GM12891 (cell line): ENCODE data around the gene MYH14.

ENCODE experiments used
- DNase-seq: peaks from one replicate; pipeline ENCODE4 v3.0.0; 2011; ENCODE audit warnings: low spot score; ENCODE audit not compliant: insufficient read length
- FAIRE-seq: peaks from 2 replicates; lab custom pipeline; 2011; peaks lifted over from hg19 to GRCh38; lab: Jason Lieb, UNC
- PAX5 ChIP-seq: IDR thresholded peaks from 2 replicates; pipeline ENCODE4 v1.6.1; 2011; ENCODE audit warnings: low read length, moderate library complexity, mild to moderate bottlenecking; ENCODE audit not compliant: insufficient read depth, severe bottlenecking
- POLR2A ChIP-seq: IDR thresholded peaks from 2 replicates; pipeline ENCODE4 v1.6.1; 2011; ENCODE audit warnings: low read depth, low read length, control low read depth
- POLR2AphosphoS5 ChIP-seq: IDR thresholded peaks from 2 replicates; pipeline ENCODE4 v1.6.1; 2011; ENCODE audit warnings: low read depth, low read length, control low read depth
- POU2F2 ChIP-seq: IDR thresholded peaks from 2 replicates; pipeline ENCODE4 v1.6.1; 2011; ENCODE audit warnings: low read depth, mild to moderate bottlenecking, control low read depth, low read length, moderate library complexity
- SPI1 ChIP-seq: IDR thresholded peaks from 2 replicates; pipeline ENCODE4 v1.6.1; 2011; ENCODE audit warnings: low read depth, low read length, control low read depth
- TAF1 ChIP-seq: IDR thresholded peaks from 2 replicates; pipeline ENCODE4 v1.6.1; 2011; ENCODE audit warnings: low read depth, low read length, control low read depth

Gene MYH14

DNA sequence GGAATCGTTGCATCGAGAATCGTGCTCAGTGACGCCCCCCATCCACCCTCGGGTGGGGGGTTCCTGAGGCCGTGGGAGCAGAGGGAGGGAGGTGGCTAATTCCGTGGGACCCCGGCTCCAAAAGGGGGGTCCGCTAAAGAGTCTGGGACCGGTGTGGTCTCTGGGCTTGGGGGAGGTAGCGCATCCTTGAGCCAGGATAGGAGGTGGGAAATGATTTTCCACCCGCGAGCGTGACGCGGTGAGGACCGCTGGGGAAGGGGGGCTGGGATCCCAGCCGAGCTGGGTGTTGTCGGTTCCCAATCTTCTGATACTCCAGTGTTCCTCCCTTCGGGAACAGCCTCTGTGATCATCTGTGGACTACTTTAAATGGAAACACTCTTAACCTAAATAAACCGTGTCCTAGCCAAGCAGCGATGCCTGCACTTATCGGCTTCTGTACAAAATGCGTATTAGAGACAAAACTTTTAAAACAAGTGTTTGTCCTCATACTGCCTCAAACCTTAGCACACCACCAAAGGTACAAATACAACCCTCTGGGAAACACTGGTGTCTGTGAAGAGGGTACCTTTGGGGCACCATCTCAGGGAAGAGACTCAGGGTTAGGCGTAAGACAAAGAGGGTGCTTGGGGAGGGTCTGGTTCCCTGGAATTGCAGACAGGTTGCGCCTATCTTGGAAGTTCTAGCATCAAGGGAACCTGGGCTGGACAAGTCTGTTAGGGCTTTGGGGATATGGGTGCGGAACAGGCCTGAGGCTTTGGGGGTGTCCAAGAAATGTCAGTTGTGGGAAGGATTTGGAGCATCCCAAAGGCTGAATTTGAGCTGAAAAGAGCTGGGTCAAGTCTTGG, 109.8 kb downstream of the MYH14 start:
- FAIRE-seq = no peak
- no peak for DNase-seq
- TF ChIP-seq POU2F2 (no peak), POLR2AphosphoS5 (no peak), TAF1 (no peak), PAX5 (no peak), SPI1 (no peak)

DNA sequence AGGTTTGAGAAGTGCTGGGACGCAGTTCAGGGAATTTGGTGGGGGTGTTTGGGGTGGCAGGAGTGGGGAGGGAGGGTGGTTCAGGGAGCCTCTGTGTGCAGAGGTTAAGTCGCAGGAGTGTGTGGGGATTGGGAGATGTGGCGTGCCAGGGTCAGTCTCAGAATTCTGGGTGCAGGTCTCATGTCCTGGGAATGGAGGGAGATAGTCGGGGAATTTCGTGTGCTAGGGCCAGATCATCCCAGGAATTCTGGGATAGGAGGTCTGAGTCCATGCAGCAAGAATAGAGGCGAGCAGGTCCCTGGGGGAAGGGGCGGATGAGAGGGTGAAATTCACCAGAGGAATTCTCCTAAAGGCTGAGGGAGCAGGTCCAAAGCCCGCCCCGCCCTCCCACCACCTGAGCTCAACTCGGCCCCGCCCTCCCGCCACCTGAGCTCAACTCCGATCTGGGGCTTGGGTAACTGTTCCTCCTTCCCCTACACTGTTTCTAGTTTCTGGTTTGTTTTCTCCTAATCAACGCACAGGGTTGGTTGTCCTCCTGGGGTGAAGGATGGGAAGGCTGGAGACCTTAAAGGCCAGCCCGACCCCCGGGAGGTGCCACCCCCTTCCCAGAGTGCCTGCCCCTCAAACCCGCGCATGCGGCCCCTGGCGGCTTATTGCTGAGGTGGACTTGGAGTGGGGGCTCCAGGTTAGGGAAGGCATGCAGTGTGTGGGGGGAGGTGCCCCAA, 110.6 kb downstream of the MYH14 start:
- DNase-seq = no peak
- no peak for FAIRE-seq

GRCh38 chr19:50314724-50315708, 111.6 kb downstream of the MYH14 start:
- FAIRE-seq (no peak), DNase-seq (no peak)
- no peak for TF ChIP-seq POU2F2

More for the DNA sequence above, 110.6 kb downstream of the MYH14 start:
- TF ChIP-seq POU2F2 = no peak
- TF ChIP-seq TAF1 = no peak
- no peak for TF ChIP-seq SPI1
- TF ChIP-seq PAX5 = no peak
- no peak for TF ChIP-seq POLR2A
- no peak for TF ChIP-seq POLR2AphosphoS5

GRCh38 chr19:50315773-50316448, 112.5 kb downstream of the MYH14 start:
- peak; percentile 59 for DNase-seq
- TF ChIP-seq POLR2AphosphoS5 (no peak), POU2F2 (no peak), SPI1 (0 out of 2 replicates have a peak, but pooled peaks have one; percentile 20), TAF1 (no peak)
- FAIRE-seq = no peak

DNA sequence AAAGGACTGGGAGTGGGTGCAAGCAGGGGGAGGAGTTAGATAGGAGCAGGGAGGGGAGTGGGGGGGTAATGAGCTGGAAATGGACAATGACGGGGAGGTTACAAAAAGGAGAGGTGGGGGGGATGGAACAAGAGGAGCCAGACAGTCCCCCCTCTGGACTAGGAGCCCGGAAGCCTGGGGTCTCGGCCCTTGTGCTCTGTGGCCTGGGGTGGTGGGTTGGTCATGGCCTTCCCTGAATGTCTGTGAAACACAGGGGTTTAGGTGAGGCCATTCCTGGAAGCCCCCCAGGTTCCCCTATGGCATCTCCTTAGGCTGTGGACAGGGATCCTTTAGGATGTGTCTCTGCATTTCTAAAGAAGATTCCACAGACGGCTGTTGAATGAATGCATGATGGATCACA, 113.7 kb downstream of the MYH14 start:
- FAIRE-seq (no peak), DNase-seq (no peak)
- TF ChIP-seq POLR2AphosphoS5 (no peak), TAF1 (no peak), POU2F2 (no peak), PAX5 (no peak), POLR2A (no peak)

GRCh38 chr19:50318438-50318837, 115.0 kb downstream of the MYH14 start:
- DNase-seq (no peak), FAIRE-seq (no peak)
- TF ChIP-seq SPI1 = no peak
- TF ChIP-seq POLR2AphosphoS5 = no peak
- no peak for TF ChIP-seq TAF1
- no peak for TF ChIP-seq PAX5
- TF ChIP-seq POU2F2 = no peak
- no peak for TF ChIP-seq POLR2A

- TF ChIP-seq POU2F2 (no peak), SPI1 (no peak), POLR2A (no peak), POLR2AphosphoS5 (no peak), PAX5 (no peak), TAF1 (no peak)
Measured at GRCh38 chr19:50319156-50319555, 115.7 kb downstream of the MYH14 start.

GRCh38 chr19:50320051-50320450, 116.6 kb downstream of the MYH14 start:
- no peak for FAIRE-seq
- no peak for DNase-seq
- TF ChIP-seq SPI1 (no peak), POLR2A (no peak), PAX5 (no peak), TAF1 (no peak), POU2F2 (no peak), POLR2AphosphoS5 (no peak)

More at GRCh38 chr19:50319156-50319555, 115.7 kb downstream of the MYH14 start:
- DNase-seq (no peak), FAIRE-seq (no peak)

GRCh38 chr19:50320596-50320995, 117.2 kb downstream of the MYH14 start:
- FAIRE-seq (no peak), DNase-seq (no peak)
- TF ChIP-seq POU2F2 (no peak), SPI1 (no peak), PAX5 (no peak), POLR2A (no peak), TAF1 (no peak), POLR2AphosphoS5 (no peak)
